ENCODE measurements around the gene UGT1A4. TPM values are rescaled to one million over a fixed set of nuclear protein-coding genes. Genes with fewer than 3 reads are reported as not detected.

UGT1A4 gene
- total and polyA plus RNA-seq, 2 of the 8 experiments (the other 6 are each of a cell fraction or from before 2014, with no cell fraction given), result not detected

GRCh38 chr2:233803292-233803911, 84.9 kb downstream of the UGT1A4 start:
- no peak overlapping the region for H4K5ac ChIP-seq (ENCODE audit: insufficient read length, low read depth, low read length)
- no peak for FAIRE-seq
- H3K23ac ChIP-seq (ENCODE audit: insufficient read length), result no peak overlapping the region
- H2BK15ac ChIP-seq (ENCODE audit: low read length), result no peak overlapping the region
- no peaks in the 10 kb centered on the region for H4K20me1 ChIP-seq (replicated peaks in 1 of 2; ENCODE audit: control insufficient read depth in 1 of 2, insufficient read depth in 2 of 2, low read length in 2 of 2)
- 83% methylated on average over 1 of the region's 2 CpGs; no CpG with 5 or more reads in 1 of the 2 experiments for WGBS, 2 experiments (ENCODE audit: extremely low coverage in 1 of 2, insufficient coverage in 1 of 2, insufficient read length in 1 of 2, insufficient replicate concordance in 2 of 2, low coverage in 1 of 2, low lambda C conversion rate in 2 of 2, missing lambda C conversion rate in 1 of 2)
- H2AFZ ChIP-seq (ENCODE audit: low read length), result no peak overlapping the region
- no peaks in the 10 kb centered on the region for H3K36me3 ChIP-seq (ENCODE audit: control insufficient read depth in 2 of 4, insufficient read depth in 4 of 4, low read length in 3 of 4)
- no peaks in the 10 kb centered on the region for H3K27me3 ChIP-seq (replicated peaks in 1 of 4; ENCODE audit: control insufficient read depth in 3 of 4, extremely low read depth in 1 of 4, insufficient read depth in 3 of 4, low read length in 3 of 4)
- H2BK5ac ChIP-seq (ENCODE audit: low read depth, low read length), result no peak overlapping the region
- H2BK12ac ChIP-seq (ENCODE audit: low read depth, low read length), result no peak overlapping the region
- H3K4me3 ChIP-seq (ENCODE audit: extremely low read depth in 1 of 4, insufficient read depth in 2 of 4, low read depth in 3 of 4, low read length in 4 of 4), result no peak overlapping the region
- no peaks in the 10 kb centered on the region for H3K79me1 ChIP-seq (ENCODE audit: low read depth, low read length)
- H3K4ac ChIP-seq (replicated peaks; ENCODE audit: insufficient read length, low read depth, low read length), result no peak overlapping the region
- DNase-seq (ENCODE audit: low read depth in 1 of 2, low spot score in 2 of 2), result peak in 1 of 2 experiments; percentile 7
- no peaks in the 10 kb centered on the region for H3K23me2 ChIP-seq (ENCODE audit: low read depth, low read length)
- no peak overlapping the region for H2BK120ac ChIP-seq (replicated peaks; ENCODE audit: low read depth, low read length)
- H3K4me2 ChIP-seq (ENCODE audit: insufficient read depth in 1 of 2, low read depth in 2 of 2, low read length in 2 of 2), result no peak overlapping the region
- H3K9me3 ChIP-seq (ENCODE audit: insufficient read depth in 2 of 2, low read depth in 1 of 2, low read length in 1 of 2), result peaks cover 0 to 4% of the 10 kb centered on the region in 2 experiments; a peak in 3 of 4 replicates
- no peak overlapping the region for H2BK20ac ChIP-seq (ENCODE audit: low read length)
- no peak overlapping the region for H3K27ac ChIP-seq (ENCODE audit: low read depth, low read length)
- no peak for TF ChIP-seq NRF1 (IDR thresholded peaks at IDR 0.05; ENCODE audit: low read depth, low read length)
- no peak for TF ChIP-seq JUND (IDR thresholded peaks at IDR 0.05; ENCODE audit: low read length)
- TF ChIP-seq, protein P1, sequence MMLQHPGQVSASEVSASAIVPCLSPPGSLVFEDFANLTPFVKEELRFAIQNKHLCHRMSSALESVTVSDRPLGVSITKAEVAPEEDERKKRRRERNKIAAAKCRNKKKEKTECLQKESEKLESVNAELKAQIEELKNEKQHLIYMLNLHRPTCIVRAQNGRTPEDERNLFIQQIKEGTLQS (IDR thresholded peaks at IDR 0.05; ENCODE audit: insufficient read depth, low read depth, low read length), result no peak
- no peak for TF ChIP-seq ZNF274 (IDR thresholded peaks at IDR 0.05; ENCODE audit: borderline replicate concordance, extremely low read depth, low read length)
- no peak for TF ChIP-seq SP1 (IDR thresholded peaks at IDR 0.05; ENCODE audit: low read depth, low read length)
- no peak for TF ChIP-seq TEAD4 (IDR thresholded peaks at IDR 0.05; ENCODE audit: low read depth, low read length)
- TF ChIP-seq HDAC6 (IDR thresholded peaks at IDR 0.05; ENCODE audit: low read depth, low read length), result no peak
- TF ChIP-seq SP4 (IDR thresholded peaks at IDR 0.05; ENCODE audit: low read length), result no peak
- POLR2A ChIA-PET (ENCODE audit: partially characterized antibody), result no interaction called here
- no peak overlapping the region for H2AK5ac ChIP-seq (ENCODE audit: low read depth, low read length)
- H3K4me1 ChIP-seq (replicated peaks in 1 of 4; ENCODE audit: control insufficient read depth in 3 of 4, insufficient read depth in 4 of 4, low read length in 3 of 4), result no peaks in the 10 kb centered on the region
- H3K56ac ChIP-seq (replicated peaks; ENCODE audit: insufficient read length, low read depth, low read length), result no peak overlapping the region
- H3K14ac ChIP-seq (ENCODE audit: insufficient read length), result no peak overlapping the region
- H3K9ac ChIP-seq (replicated peaks in 1 of 4; ENCODE audit: extremely low read depth in 1 of 4, low read depth in 3 of 4, low read length in 3 of 4), result no peak overlapping the region
- no peak overlapping the region for H3K18ac ChIP-seq (ENCODE audit: extremely low read depth, low read length)
- no peaks in the 10 kb centered on the region for H3K79me2 ChIP-seq (ENCODE audit: control insufficient read depth in 1 of 2, insufficient read depth in 2 of 2, low read length in 2 of 2)
- CTCF ChIA-PET (ENCODE audit: partially characterized antibody), result interaction anchor here (1.3 kb wide), 1 partner anchor 18 kb away, joined by 3 read pairs; no protein-coding TSS in a partner anchor
- no peak overlapping the region for H4K8ac ChIP-seq (ENCODE audit: extremely low read depth, insufficient read depth, low read length)
- no peak overlapping the region for H4K91ac ChIP-seq (replicated peaks; ENCODE audit: insufficient read length, low read length)
